NCI-H460 (cell line): Measurements from ENCODE around the gene EPM2AIP1. TPM values are rescaled to one million over a fixed set of nuclear protein-coding genes. Genes with fewer than 3 reads are reported as not detected.
A peak's percentile ranks its signal among the peaks of the same experiment; 100 is the strongest.
"Not testable (repeated sequence)": the region's sequence is repeated elsewhere in the genome, so short reads cannot be mapped to it uniquely, and the experiment has no call there.

Experiments
- DNase-seq: peaks from one replicate; pipeline ENCODE4 v3.0.0-alpha.2; 2016; ENCODE audit warnings: low read depth; ENCODE audit errors: extremely low read depth
- total RNA-seq: library from RNA; depleted of rRNA; stranded (reverse); fragments of >200 nt; shearing (Covaris generic); gene quantifications from 2 replicates; pipeline ENCODE4 v1.2.3, GENCODE V29; 2014

Gene EPM2AIP1
- total RNA-seq, 1 experiment from 2014 or later: 6.8 TPM

- DNase-seq: peak; percentile 100
Observed at GRCh38 chr3:36993326-36994283, 674 bp upstream of the EPM2AIP1 start, which contains the start of gene MLH1. TSS of gene MLH1 (plus strand) at chr3:36993518. CDS start at chr3:36993548, 30 bp downstream.

GRCh38 chr3:36991923-36992805 lies 767 bp downstream of the EPM2AIP1 start:
- DNase-seq: peak; percentile 5

- no peak for DNase-seq
Observed at GRCh38 chr3:36991147-36991546, 1.8 kb downstream of the EPM2AIP1 start.

- no peak for DNase-seq
Observed at GRCh38 chr3:36989568-36989967, 3.4 kb downstream of the EPM2AIP1 start.

GRCh38 chr3:36989005-36989404 lies 3.9 kb downstream of the EPM2AIP1 start:
- DNase-seq: no peak

- no peak for DNase-seq
Observed at GRCh38 chr3:36988356-36988755, 4.6 kb downstream of the EPM2AIP1 start.

- DNase-seq: no peak
Observed at GRCh38 chr3:36981006-36981405, 11.9 kb downstream of the EPM2AIP1 start.

- DNase-seq: no peak
Observed at GRCh38 chr3:36973139-36973538, 19.8 kb downstream of the EPM2AIP1 start.

- DNase-seq: no peak
Observed at GRCh38 chr3:36972163-36972562, 20.8 kb downstream of the EPM2AIP1 start.

GRCh38 chr3:36969540-36970432 lies 23.1 kb downstream of the EPM2AIP1 start:
- DNase-seq: no peak

- DNase-seq: no peak
Observed at GRCh38 chr3:36969085-36969484, 23.8 kb downstream of the EPM2AIP1 start.

- DNase-seq: no peak
Observed at GRCh38 chr3:36965440-36965839, 27.5 kb downstream of the EPM2AIP1 start.

GRCh38 chr3:36964817-36965216 lies 28.1 kb downstream of the EPM2AIP1 start:
- DNase-seq: no peak

GRCh38 chr3:36964331-36964730 lies 28.6 kb downstream of the EPM2AIP1 start:
- DNase-seq: no peak

- not testable (repeated sequence) for DNase-seq
Observed at GRCh38 chr3:36963008-36963407, 29.9 kb downstream of the EPM2AIP1 start.

GRCh38 chr3:36960502-36960901 lies 32.4 kb downstream of the EPM2AIP1 start:
- no peak for DNase-seq

GRCh38 chr3:36959821-36960220 lies 33.1 kb downstream of the EPM2AIP1 start:
- DNase-seq: no peak

- DNase-seq: no peak
Observed at GRCh38 chr3:36957862-36958686, 34.9 kb downstream of the EPM2AIP1 start.

- no peak for DNase-seq
Observed at GRCh38 chr3:36957063-36957462, 35.9 kb downstream of the EPM2AIP1 start.
